ENCODE results near the gene GET4.

Gene GET4

DNA sequence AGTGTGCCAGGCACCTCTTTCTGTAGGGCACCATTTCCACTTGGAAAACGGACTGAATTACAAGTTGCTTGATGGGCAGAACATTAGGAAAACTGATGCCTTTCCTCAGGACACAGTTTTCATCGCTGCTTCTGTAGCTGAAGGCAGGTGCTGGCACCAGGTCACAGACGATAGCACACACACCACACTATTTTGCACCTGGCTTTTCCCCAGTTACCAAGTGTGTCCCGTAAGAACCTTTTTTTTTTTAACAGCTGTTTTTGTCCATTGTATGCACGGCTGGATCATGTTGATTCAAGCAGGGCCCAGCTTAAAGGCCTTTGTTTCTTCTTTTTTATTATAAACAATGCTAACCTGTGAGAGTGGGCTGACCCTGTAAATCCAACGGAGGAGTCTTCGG is 1.3 kb upstream of the GET4 start (continued):
- no peak for TF ChIP-seq MEIS1 (CRISPR knock-in tag; IDR thresholded peaks at IDR 0.05; ENCODE audit: borderline replicate concordance)
- TF ChIP-seq ZBTB21 (tag by site-specific recombination; IDR thresholded peaks at IDR 0.05) = no peak
- TF ChIP-seq ZNF394 (tag by site-specific recombination; IDR thresholded peaks at IDR 0.05; ENCODE audit: borderline replicate concordance) = no peak
- TF ChIP-seq ZNF548 (tag by site-specific recombination; IDR thresholded peaks at IDR 0.05) = no peak
- no peak for TF ChIP-seq ZBTB17 (tag by site-specific recombination; IDR thresholded peaks at IDR 0.05)
- TF ChIP-seq ZNF335 (tag by site-specific recombination; conservative IDR thresholded peaks at IDR 0.05) = no peak
- no peak for TF ChIP-seq HOXD13 (CRISPR knock-in tag; IDR thresholded peaks at IDR 0.05; ENCODE audit: borderline replicate concordance)

DNA sequence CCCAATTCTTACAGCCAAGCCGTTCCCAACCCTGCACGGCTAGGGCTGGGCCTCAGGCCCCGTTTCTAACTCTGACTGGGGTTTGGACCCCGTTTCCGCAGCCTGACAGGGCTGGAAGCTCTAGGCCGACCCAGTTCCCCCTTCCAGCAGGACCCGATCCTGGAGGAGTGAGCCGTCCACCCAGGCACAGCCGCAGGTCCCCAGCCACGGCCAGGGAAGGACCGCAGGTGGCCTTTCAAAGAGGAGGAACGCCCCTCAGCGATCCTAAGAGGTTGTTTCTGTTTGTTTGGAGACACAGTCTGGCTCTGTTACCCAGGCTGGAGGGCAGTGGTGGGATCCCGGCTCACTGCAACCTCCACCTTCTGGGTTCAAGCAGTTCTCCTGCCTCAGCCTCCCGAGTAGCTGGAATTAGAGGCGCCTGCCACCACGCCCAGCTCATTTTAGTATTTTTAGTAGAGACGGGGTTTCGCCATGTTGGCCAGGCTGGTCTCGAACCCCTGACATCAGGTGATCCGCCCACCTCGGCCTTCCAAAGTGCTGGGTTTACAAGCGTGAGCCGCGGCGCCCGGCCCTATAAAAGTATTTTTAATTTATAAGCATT is 778 bp upstream of the GET4 start:
- H3K9me3 ChIP-seq (ENCODE audit: control insufficient read depth, insufficient read depth, low read depth, low read length) = no peaks in the 10 kb centered on the region
- ChIA-PET POLR2A (no interaction called here), CTCF (interaction anchor here (0.6 to 1.4 kb wide), 6 partner anchors 16 to 544 kb away, joined by 3 to 5 read pairs (median 4); no protein-coding TSS in a partner anchor)
- peak overlapping the region; percentile 10; the same call in 1 of the 2 replicates for H3K4me3 ChIP-seq (ENCODE audit: low read depth, low read length)
- H3K27ac ChIP-seq (ENCODE audit: extremely low read depth, low read depth, low read length) = no peak overlapping the region
- no peaks in the 10 kb centered on the region for H3K4me1 ChIP-seq (ENCODE audit: control insufficient read depth, insufficient read depth, low read length)
- peaks cover 4 to 39% of the 10 kb centered on the region in 2 experiments; a peak in 2 of 3 replicates for H3K36me3 ChIP-seq (ENCODE audit: control insufficient read depth in 2 of 2, insufficient read depth in 1 of 2, low read length in 2 of 2)
- TF ChIP-seq ZNF600 (tag by site-specific recombination; IDR thresholded peaks at IDR 0.05) (no peak), ZNF354C (tag by site-specific recombination; IDR thresholded peaks at IDR 0.05; ENCODE audit: borderline replicate concordance, low read depth) (no peak), ZSCAN23 (tag by site-specific recombination; IDR thresholded peaks at IDR 0.05) (no peak), ZNF114 (tag by site-specific recombination; IDR thresholded peaks at IDR 0.05) (no peak), ZNF791 (tag by site-specific recombination; IDR thresholded peaks at IDR 0.05) (no peak), ZFP69B (tag by site-specific recombination; IDR thresholded peaks at IDR 0.05) (no peak; the same call in 1 of the 2 replicates), ZNF274 (IDR thresholded peaks at IDR 0.05; ENCODE audit: low read length) (no peak), ZNF274 (tag by site-specific recombination; IDR thresholded peaks at IDR 0.05; ENCODE audit: borderline replicate concordance) (no peak), ZNF132 (tag by site-specific recombination; IDR thresholded peaks at IDR 0.05; ENCODE audit: borderline replicate concordance) (no peak), KLF10 (tag by site-specific recombination; IDR thresholded peaks at IDR 0.05) (no peak), KLF8 (tag by site-specific recombination; IDR thresholded peaks at IDR 0.05) (0 out of 2 replicates have a peak, but pooled peaks have one; percentile 23), ZFP37 (tag by site-specific recombination; IDR thresholded peaks at IDR 0.05) (no peak), KLF1 (tag by site-specific recombination; IDR thresholded peaks at IDR 0.05) (0 out of 2 replicates have a peak, but pooled peaks have one; percentile 13)
- TF ChIP-seq, protein P1, sequence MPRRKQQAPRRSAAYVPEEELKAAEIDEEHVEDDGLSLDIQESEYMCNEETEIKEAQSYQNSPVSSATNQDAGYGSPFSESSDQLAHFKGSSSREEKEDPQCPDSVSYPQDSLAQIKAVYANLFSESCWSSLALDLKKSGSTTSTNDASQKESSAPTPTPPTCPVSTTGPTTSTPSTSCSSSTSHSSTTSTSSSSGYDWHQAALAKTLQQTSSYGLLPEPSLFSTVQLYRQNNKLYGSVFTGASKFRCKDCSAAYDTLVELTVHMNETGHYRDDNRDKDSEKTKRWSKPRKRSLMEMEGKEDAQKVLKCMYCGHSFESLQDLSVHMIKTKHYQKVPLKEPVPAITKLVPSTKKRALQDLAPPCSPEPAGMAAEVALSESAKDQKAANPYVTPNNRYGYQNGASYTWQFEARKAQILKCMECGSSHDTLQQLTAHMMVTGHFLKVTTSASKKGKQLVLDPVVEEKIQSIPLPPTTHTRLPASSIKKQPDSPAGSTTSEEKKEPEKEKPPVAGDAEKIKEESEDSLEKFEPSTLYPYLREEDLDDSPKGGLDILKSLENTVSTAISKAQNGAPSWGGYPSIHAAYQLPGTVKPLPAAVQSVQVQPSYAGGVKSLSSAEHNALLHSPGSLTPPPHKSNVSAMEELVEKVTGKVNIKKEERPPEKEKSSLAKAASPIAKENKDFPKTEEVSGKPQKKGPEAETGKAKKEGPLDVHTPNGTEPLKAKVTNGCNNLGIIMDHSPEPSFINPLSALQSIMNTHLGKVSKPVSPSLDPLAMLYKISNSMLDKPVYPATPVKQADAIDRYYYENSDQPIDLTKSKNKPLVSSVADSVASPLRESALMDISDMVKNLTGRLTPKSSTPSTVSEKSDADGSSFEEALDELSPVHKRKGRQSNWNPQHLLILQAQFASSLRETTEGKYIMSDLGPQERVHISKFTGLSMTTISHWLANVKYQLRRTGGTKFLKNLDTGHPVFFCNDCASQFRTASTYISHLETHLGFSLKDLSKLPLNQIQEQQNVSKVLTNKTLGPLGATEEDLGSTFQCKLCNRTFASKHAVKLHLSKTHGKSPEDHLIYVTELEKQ (tag by site-specific recombination; IDR thresholded peaks at IDR 0.05; ENCODE audit: borderline replicate concordance) = no peak
- TF ChIP-seq, protein P2, sequence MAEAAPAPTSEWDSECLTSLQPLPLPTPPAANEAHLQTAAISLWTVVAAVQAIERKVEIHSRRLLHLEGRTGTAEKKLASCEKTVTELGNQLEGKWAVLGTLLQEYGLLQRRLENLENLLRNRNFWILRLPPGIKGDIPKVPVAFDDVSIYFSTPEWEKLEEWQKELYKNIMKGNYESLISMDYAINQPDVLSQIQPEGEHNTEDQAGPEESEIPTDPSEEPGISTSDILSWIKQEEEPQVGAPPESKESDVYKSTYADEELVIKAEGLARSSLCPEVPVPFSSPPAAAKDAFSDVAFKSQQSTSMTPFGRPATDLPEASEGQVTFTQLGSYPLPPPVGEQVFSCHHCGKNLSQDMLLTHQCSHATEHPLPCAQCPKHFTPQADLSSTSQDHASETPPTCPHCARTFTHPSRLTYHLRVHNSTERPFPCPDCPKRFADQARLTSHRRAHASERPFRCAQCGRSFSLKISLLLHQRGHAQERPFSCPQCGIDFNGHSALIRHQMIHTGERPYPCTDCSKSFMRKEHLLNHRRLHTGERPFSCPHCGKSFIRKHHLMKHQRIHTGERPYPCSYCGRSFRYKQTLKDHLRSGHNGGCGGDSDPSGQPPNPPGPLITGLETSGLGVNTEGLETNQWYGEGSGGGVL (tag by site-specific recombination; IDR thresholded peaks at IDR 0.05) = no peak
- TF ChIP-seq, protein P3, sequence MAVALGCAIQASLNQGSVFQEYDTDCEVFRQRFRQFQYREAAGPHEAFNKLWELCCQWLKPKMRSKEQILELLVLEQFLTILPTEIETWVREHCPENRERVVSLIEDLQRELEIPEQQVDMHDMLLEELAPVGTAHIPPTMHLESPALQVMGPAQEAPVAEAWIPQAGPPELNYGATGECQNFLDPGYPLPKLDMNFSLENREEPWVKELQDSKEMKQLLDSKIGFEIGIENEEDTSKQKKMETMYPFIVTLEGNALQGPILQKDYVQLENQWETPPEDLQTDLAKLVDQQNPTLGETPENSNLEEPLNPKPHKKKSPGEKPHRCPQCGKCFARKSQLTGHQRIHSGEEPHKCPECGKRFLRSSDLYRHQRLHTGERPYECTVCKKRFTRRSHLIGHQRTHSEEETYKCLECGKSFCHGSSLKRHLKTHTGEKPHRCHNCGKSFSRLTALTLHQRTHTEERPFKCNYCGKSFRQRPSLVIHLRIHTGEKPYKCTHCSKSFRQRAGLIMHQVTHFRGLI (tag by site-specific recombination; IDR thresholded peaks at IDR 0.05) = no peak
- TF ChIP-seq, protein P4, sequence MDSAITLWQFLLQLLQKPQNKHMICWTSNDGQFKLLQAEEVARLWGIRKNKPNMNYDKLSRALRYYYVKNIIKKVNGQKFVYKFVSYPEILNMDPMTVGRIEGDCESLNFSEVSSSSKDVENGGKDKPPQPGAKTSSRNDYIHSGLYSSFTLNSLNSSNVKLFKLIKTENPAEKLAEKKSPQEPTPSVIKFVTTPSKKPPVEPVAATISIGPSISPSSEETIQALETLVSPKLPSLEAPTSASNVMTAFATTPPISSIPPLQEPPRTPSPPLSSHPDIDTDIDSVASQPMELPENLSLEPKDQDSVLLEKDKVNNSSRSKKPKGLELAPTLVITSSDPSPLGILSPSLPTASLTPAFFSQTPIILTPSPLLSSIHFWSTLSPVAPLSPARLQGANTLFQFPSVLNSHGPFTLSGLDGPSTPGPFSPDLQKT (IDR thresholded peaks at IDR 0.05; ENCODE audit: borderline replicate concordance, low read depth, low read length) = no peak
- TF ChIP-seq, protein P5, sequence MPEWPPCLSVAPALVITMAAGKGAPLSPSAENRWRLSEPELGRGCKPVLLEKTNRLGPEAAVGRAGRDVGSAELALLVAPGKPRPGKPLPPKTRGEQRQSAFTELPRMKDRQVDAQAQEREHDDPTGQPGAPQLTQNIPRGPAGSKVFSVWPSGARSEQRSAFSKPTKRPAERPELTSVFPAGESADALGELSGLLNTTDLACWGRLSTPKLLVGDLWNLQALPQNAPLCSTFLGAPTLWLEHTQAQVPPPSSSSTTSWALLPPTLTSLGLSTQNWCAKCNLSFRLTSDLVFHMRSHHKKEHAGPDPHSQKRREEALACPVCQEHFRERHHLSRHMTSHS (tag by site-specific recombination; IDR thresholded peaks at IDR 0.05) = no peak
